ENCODE data around the gene CDH23. TPM values are rescaled to one million over a fixed set of nuclear protein-coding genes. Genes with fewer than 3 reads are reported as not detected.

Gene CDH23
- total and polyA plus RNA-seq, 2 donors (not counting 1 experiment from before 2014, with no cell fraction given), result 0.37 to 0.89 TPM

GRCh38 chr10:71838264-71839211 lies 441.8 kb downstream of the CDH23 start:
- no peaks in the 10 kb centered on the region for H3K27me3 Mint-ChIP-seq
- no peak for DNase-seq
- Histone ChIP-seq H3K79me2 (ENCODE audit: control insufficient read depth, insufficient read depth, low read length) (peaks cover 90% of the 10 kb centered on the region), H3K27ac (ENCODE audit: low read length in 2 of 2) (no peak overlapping the region), H3K9me3 (ENCODE audit: control extremely low read depth in 1 of 3, control insufficient read depth in 2 of 3, insufficient read depth in 1 of 3, low read length in 2 of 3) (no peaks in the 10 kb centered on the region), H3K9ac (ENCODE audit: low read length) (no peak overlapping the region), H3K36me3 (replicated peaks in 1 of 2; ENCODE audit: control extremely low read depth in 1 of 2, control insufficient read depth in 1 of 2, extremely low read depth in 1 of 2, insufficient read depth in 2 of 2, low read length in 1 of 2) (peaks cover 0 to 11% of the 10 kb centered on the region in 2 experiments), H3K4me1 (ENCODE audit: control insufficient read depth in 2 of 2, insufficient read depth in 2 of 2, low read length in 2 of 2) (peaks cover 76 to 94% of the 10 kb centered on the region in 2 donors), H4K20me1 (ENCODE audit: control insufficient read depth, insufficient read depth, low read length, poor library complexity, severe bottlenecking) (peaks cover 44% of the 10 kb centered on the region), H3K27me3 (replicated peaks in 1 of 4; ENCODE audit: control extremely low read depth in 1 of 4, control insufficient read depth in 3 of 4, insufficient read depth in 4 of 4, low read length in 3 of 4) (no peaks in the 10 kb centered on the region), H3K4me2 (replicated peaks; ENCODE audit: low read depth, low read length, poor library complexity, severe bottlenecking) (peak overlapping the region; percentile 82), H3K4me3 (ENCODE audit: control extremely low read depth in 1 of 5, extremely low read depth in 1 of 5, insufficient read depth in 1 of 5, low read depth in 2 of 5, low read length in 4 of 5) (no peak overlapping the region), H2AFZ (ENCODE audit: insufficient read depth, low read depth, low read length, poor library complexity, severe bottlenecking) (no peak overlapping the region)
- peak overlapping the region; percentile 97 for H3K27ac Mint-ChIP-seq
- intact Hi-C loops (cut with micrococcal nuclease), result loop anchor here (5.0 to 10.0 kb wide), 3 partner anchors 249 to 1344 kb away; partner anchors contain the start of genes ANAPC16, ASCC1 and SPOCK2
- 72% methylated on average over 10 of the region's 14 CpGs for WGBS (ENCODE audit: insufficient coverage)
- no peaks in the 10 kb centered on the region for H3K9me3 Mint-ChIP-seq (ENCODE audit: insufficient read depth)
- ChIA-PET CTCF (interaction anchor here (0.8 to 11.5 kb wide), 8 partner anchors 9 to 210 kb away, joined by 3 to 236 read pairs (median 4); partner anchors contain the start of gene PSAP), POLR2A (interaction anchor here (0.7 to 4.2 kb wide), 2 partner anchors 12 to 40 kb away, joined by 3 to 22 read pairs; partner anchors contain the start of gene PSAP)
- TF ChIP-seq CTCF (IDR thresholded peaks at IDR 0.05) (no peak), EZH2 (IDR thresholded peaks at IDR 0.05; ENCODE audit: borderline replicate concordance, insufficient read depth, low read depth, low read length, poor library complexity, severe bottlenecking) (no peak)
- H3K4me3 Mint-ChIP-seq, result peak overlapping the region; percentile 88
- no peak for ATAC-seq (ENCODE audit: low read depth)
- peaks cover 80% of the 10 kb centered on the region for H3K4me1 Mint-ChIP-seq
